T-cell (primary cell): ENCODE data around the gene FGGY. TPM values are rescaled to one million over a fixed set of nuclear protein-coding genes. Genes with fewer than 3 reads are reported as not detected.

Experiments
- ATAC-seq, 4 experiments: fragments of 200-7000 bp in 3 of 4; fragments of 150-1000 bp in 1 of 4; cut with Tn5 transposase; replicated peaks in 1 of 4; 1 replicate in 3 of 4; 2 replicates in 1 of 4; pipeline ENCODE4 v1.10.0; 2021; ENCODE audit warnings: moderate library complexity in 3 of 4, mild to moderate bottlenecking in 2 of 4, moderate number of reproducible peaks in 1 of 4
- CTCF ChIA-PET, 2 donors: fragments of 300-600 bp; sonication (Branson Sonifier 250); formaldehyde crosslinking; loops; one replicate each; lab custom pipeline; 2022; ENCODE audit warnings: antibody characterized with exemption in 2 of 2; lab: Charles Lee
- POLR2A ChIA-PET, 2 donors: fragments of 300-600 bp; sonication (Branson Sonifier 250); formaldehyde crosslinking; loops; one replicate each; lab custom pipeline; 2022; ENCODE audit warnings: antibody characterized with exemption in 2 of 2; lab: Charles Lee
- DNase-seq, 35 experiments: peaks; one replicate each; pipeline versions ENCODE4 v3.0.0 to v3.0.0-alpha.2; 2013 to 2023
- H3K27ac ChIP-seq: one replicate; pipeline ENCODE4 v1.5.1; 2013; ENCODE audit warnings: low read length
- H3K27me3 ChIP-seq, 2 experiments: replicated peaks in 1 of 2; 1 replicate in 1 of 2; 2 replicates in 1 of 2; pipeline versions ENCODE4 v1.6.1 to v1.7.0; 2013; ENCODE audit warnings: low read length in 1 of 2, mixed read lengths in 1 of 2; ENCODE audit not compliant: control insufficient read depth in 2 of 2, insufficient read depth in 2 of 2; ENCODE audit errors: extremely low read depth in 1 of 2
- H3K36me3 ChIP-seq, 2 donors: 1 replicate in 1 of 2; 2 replicates in 1 of 2; pipeline versions ENCODE4 v1.6.1 to v1.7.0; 2013; ENCODE audit warnings: low read length in 1 of 2; ENCODE audit not compliant: control insufficient read depth in 2 of 2, insufficient read depth in 1 of 2; ENCODE audit errors: extremely low read depth in 1 of 2
- H3K4me1 ChIP-seq, 2 experiments: 1 replicate in 1 of 2; 2 replicates in 1 of 2; pipeline versions ENCODE4 v1.6.1 to v1.7.0; 2013; ENCODE audit warnings: low read length in 2 of 2, mixed read lengths in 1 of 2; ENCODE audit not compliant: insufficient read depth in 2 of 2, control insufficient read depth in 1 of 2; ENCODE audit errors: extremely low read depth in 1 of 2
- H3K4me3 ChIP-seq, 2 donors: 1 replicate in 1 of 2; 2 replicates in 1 of 2; pipeline versions ENCODE4 v1.5.1 to v1.7.0; 2013; ENCODE audit warnings: mild to moderate bottlenecking in 2 of 2, low read length in 1 of 2, moderate library complexity in 1 of 2; ENCODE audit not compliant: control insufficient read depth in 1 of 2; ENCODE audit errors: extremely low read depth in 1 of 2
- H3K9me3 ChIP-seq: 2 replicates; pipeline ENCODE4 v1.7.0; 2013
- H3K27ac Mint-ChIP-seq, 2 donors: one replicate each; pipeline ENCODE4 v1.8.0; 2020 to 2021; ENCODE audit warnings: mild to moderate bottlenecking in 2 of 2, mixed read lengths in 2 of 2
- H3K27me3 Mint-ChIP-seq, 2 donors: one replicate each; pipeline ENCODE4 v1.8.0; 2021 to 2022; ENCODE audit warnings: mixed read lengths in 2 of 2
- H3K36me3 Mint-ChIP-seq: one replicate; pipeline ENCODE4 v1.8.0; 2021; ENCODE audit warnings: mixed read lengths
- H3K4me1 Mint-ChIP-seq, 3 donors: one replicate each; pipeline ENCODE4 v1.8.0; 2020 to 2022; ENCODE audit warnings: mixed read lengths in 3 of 3, mild to moderate bottlenecking in 1 of 3
- H3K4me3 Mint-ChIP-seq, 3 donors: one replicate each; pipeline ENCODE4 v1.8.0; 2020 to 2022; ENCODE audit warnings: mild to moderate bottlenecking in 3 of 3, mixed read lengths in 3 of 3, moderate library complexity in 3 of 3
- H3K9me3 Mint-ChIP-seq, 3 donors: one replicate each; pipeline ENCODE4 v1.8.0; 2020 to 2022; ENCODE audit warnings: mixed read lengths in 3 of 3
- WGBS: methylation state at CpG from one replicate; pipeline ENCODE4 v1.1.5; 2013; ENCODE audit warnings: missing lambda C conversion rate; ENCODE audit not compliant: insufficient coverage; 5-methylcytosine and 5-hydroxymethylcytosine counted together
- total RNA-seq, 35 experiments: library from RNA in 6 of 35; stranded (reverse) in 6 of 35; fragments of 120-200 nt in 1 of 35; gene quantifications; one replicate each; pipeline versions ENCODE4 v1.2.1 to v1.2.4 and lab custom pipeline; 2013 to 2026

The FGGY gene
- total RNA-seq, 5 donors from 2014 or later (not counting 1 experiment from before 2014, with no cell fraction given) = 7.8 to 21.7 (median 12.6) TPM

- POLR2A ChIA-PET = no interaction called here
- no peak overlapping the region for H3K4me3 Mint-ChIP-seq
- no peaks in the 10 kb centered on the region for H3K36me3 Mint-ChIP-seq
- CTCF ChIA-PET = interaction anchor here in 1 of 2 donors (1.2 kb wide), 1 partner anchor 8 kb away, joined by 4 read pairs; no protein-coding TSS in a partner anchor
- Histone ChIP-seq H3K27ac (no peak overlapping the region), H3K9me3 (no peaks in the 10 kb centered on the region), H3K4me3 (no peak overlapping the region), H3K4me1 (no peaks in the 10 kb centered on the region), H3K36me3 (no peaks in the 10 kb centered on the region), H3K27me3 (no peaks in the 10 kb centered on the region)
- no peaks in the 10 kb centered on the region for H3K4me1 Mint-ChIP-seq
- WGBS = 84% methylated on average over 3 of the region's 10 CpGs
- H3K27ac Mint-ChIP-seq = no peak overlapping the region
- ATAC-seq = no peak
- H3K9me3 Mint-ChIP-seq = no peaks in the 10 kb centered on the region
- no peak for DNase-seq
- H3K27me3 Mint-ChIP-seq = no peaks in the 10 kb centered on the region
Observed at GRCh38 chr1:59768792-59769735, 472.2 kb downstream of the FGGY start.

- Mint-ChIP-seq H3K27me3 (no peaks in the 10 kb centered on the region), H3K36me3 (no peaks in the 10 kb centered on the region), H3K27ac (no peak overlapping the region), H3K9me3 (no peaks in the 10 kb centered on the region), H3K4me3 (no peak overlapping the region), H3K4me1 (no peaks in the 10 kb centered on the region)
- ATAC-seq = no peak
- H3K36me3 ChIP-seq = no peaks in the 10 kb centered on the region
- CTCF ChIA-PET = interaction anchor here in 1 of 2 donors (1.2 kb wide), 1 partner anchor 9 kb away, joined by 4 read pairs; no protein-coding TSS in a partner anchor
- H3K4me1 ChIP-seq = no peaks in the 10 kb centered on the region
- H3K27me3 ChIP-seq = no peaks in the 10 kb centered on the region
- DNase-seq = no peak
- no peaks in the 10 kb centered on the region for H3K9me3 ChIP-seq
- H3K4me3 ChIP-seq = no peak overlapping the region
- H3K27ac ChIP-seq = no peak overlapping the region
- POLR2A ChIA-PET = no interaction called here
- no CpG with 5 or more reads among the region's 4 CpGs for WGBS
Observed at GRCh38 chr1:59769736-59770095, 472.8 kb downstream of the FGGY start.

- no peak overlapping the region for H3K27ac Mint-ChIP-seq
- Histone ChIP-seq H3K4me1 (no peaks in the 10 kb centered on the region), H3K36me3 (no peaks in the 10 kb centered on the region), H3K4me3 (no peak overlapping the region), H3K27me3 (no peaks in the 10 kb centered on the region), H3K9me3 (no peaks in the 10 kb centered on the region), H3K27ac (no peak overlapping the region)
- CTCF ChIA-PET = interaction anchor here in 1 of 2 donors (1.6 to 1.8 kb wide), 2 partner anchors 10 to 12 kb away, joined by 4 to 5 read pairs; no protein-coding TSS in a partner anchor
- no peak for ATAC-seq
- POLR2A ChIA-PET = no interaction called here
- no peak overlapping the region for H3K4me3 Mint-ChIP-seq
- no peak for DNase-seq
- no peaks in the 10 kb centered on the region for H3K4me1 Mint-ChIP-seq
- no peaks in the 10 kb centered on the region for H3K36me3 Mint-ChIP-seq
- no peaks in the 10 kb centered on the region for H3K9me3 Mint-ChIP-seq
- no peaks in the 10 kb centered on the region for H3K27me3 Mint-ChIP-seq
- no CpG with 5 or more reads among the region's 3 CpGs for WGBS
Observed at GRCh38 chr1:59771361-59771760, 474.5 kb downstream of the FGGY start.

- DNase-seq (no peak), ATAC-seq (no peak)
- Histone ChIP-seq H3K4me1 (no peaks in the 10 kb centered on the region), H3K27ac (no peak overlapping the region), H3K36me3 (no peaks in the 10 kb centered on the region), H3K9me3 (no peaks in the 10 kb centered on the region), H3K27me3 (no peaks in the 10 kb centered on the region), H3K4me3 (no peak overlapping the region)
- CTCF ChIA-PET = no interaction called here
- H3K27me3 Mint-ChIP-seq = peaks cover 0 to 5% of the 10 kb centered on the region in 2 donors
- H3K4me3 Mint-ChIP-seq = no peak overlapping the region
- H3K27ac Mint-ChIP-seq = no peak overlapping the region
- no peaks in the 10 kb centered on the region for H3K4me1 Mint-ChIP-seq
- POLR2A ChIA-PET = no interaction called here
- no CpG with 5 or more reads among the region's 4 CpGs for WGBS
- no peaks in the 10 kb centered on the region for H3K36me3 Mint-ChIP-seq
- no peaks in the 10 kb centered on the region for H3K9me3 Mint-ChIP-seq
Observed at GRCh38 chr1:59775480-59775879, 478.6 kb downstream of the FGGY start.

- H3K36me3 Mint-ChIP-seq = no peaks in the 10 kb centered on the region
- H3K9me3 Mint-ChIP-seq = no peaks in the 10 kb centered on the region
- no peak overlapping the region for H3K27ac Mint-ChIP-seq
- no peak for DNase-seq
- Histone ChIP-seq H3K4me1 (no peaks in the 10 kb centered on the region), H3K27me3 (no peaks in the 10 kb centered on the region), H3K36me3 (no peaks in the 10 kb centered on the region), H3K9me3 (no peaks in the 10 kb centered on the region), H3K27ac (no peak overlapping the region), H3K4me3 (no peak overlapping the region)
- WGBS = 76% methylated on average over 5 of the region's 7 CpGs
- no peak overlapping the region for H3K4me3 Mint-ChIP-seq
- ATAC-seq = no peak
- ChIA-PET POLR2A (no interaction called here), CTCF (no interaction called here)
- no peaks in the 10 kb centered on the region for H3K4me1 Mint-ChIP-seq
- peaks cover 0 to 5% of the 10 kb centered on the region in 2 donors for H3K27me3 Mint-ChIP-seq
Observed at GRCh38 chr1:59776960-59777852, 480.3 kb downstream of the FGGY start.

- H3K27me3 ChIP-seq = no peaks in the 10 kb centered on the region
- no peaks in the 10 kb centered on the region for H3K9me3 ChIP-seq
- H3K27ac ChIP-seq = no peak overlapping the region
- DNase-seq (peak in 1 of 35 experiments; percentile 5), ATAC-seq (no peak)
- Mint-ChIP-seq H3K9me3 (no peaks in the 10 kb centered on the region), H3K36me3 (no peaks in the 10 kb centered on the region), H3K4me1 (no peaks in the 10 kb centered on the region), H3K4me3 (no peak overlapping the region), H3K27me3 (peaks cover 0 to 5% of the 10 kb centered on the region in 2 donors), H3K27ac (no peak overlapping the region)
- no peaks in the 10 kb centered on the region for H3K36me3 ChIP-seq
- no peak overlapping the region for H3K4me3 ChIP-seq
- ChIA-PET CTCF (interaction anchor here (0.6 to 1.0 kb wide), 4 partner anchors 19 to 1022 kb away, joined by 3 to 12 read pairs (median 5); no protein-coding TSS in a partner anchor), POLR2A (interaction anchor here in 1 of 2 donors (0.6 kb wide), 1 partner anchor 35 kb away, joined by 5 read pairs; the partner anchor contains the start of gene HOOK1)
- H3K4me1 ChIP-seq = no peaks in the 10 kb centered on the region
- 83% methylated on average over 2 of the region's 2 CpGs for WGBS
Observed at GRCh38 chr1:59779949-59780348, 483.1 kb downstream of the FGGY start.
